HG02610 (cell line): Measurements from ENCODE around the gene ANXA6.

Source experiments
- ATAC-seq: cut with Tn5 transposase; IDR thresholded peaks from one replicate; pipeline ENCODE4 v1.9.1; 2021; ENCODE audit warnings: mild to moderate bottlenecking, moderate library complexity; ENCODE audit not compliant: unreplicated experiment

Gene ANXA6

DNA sequence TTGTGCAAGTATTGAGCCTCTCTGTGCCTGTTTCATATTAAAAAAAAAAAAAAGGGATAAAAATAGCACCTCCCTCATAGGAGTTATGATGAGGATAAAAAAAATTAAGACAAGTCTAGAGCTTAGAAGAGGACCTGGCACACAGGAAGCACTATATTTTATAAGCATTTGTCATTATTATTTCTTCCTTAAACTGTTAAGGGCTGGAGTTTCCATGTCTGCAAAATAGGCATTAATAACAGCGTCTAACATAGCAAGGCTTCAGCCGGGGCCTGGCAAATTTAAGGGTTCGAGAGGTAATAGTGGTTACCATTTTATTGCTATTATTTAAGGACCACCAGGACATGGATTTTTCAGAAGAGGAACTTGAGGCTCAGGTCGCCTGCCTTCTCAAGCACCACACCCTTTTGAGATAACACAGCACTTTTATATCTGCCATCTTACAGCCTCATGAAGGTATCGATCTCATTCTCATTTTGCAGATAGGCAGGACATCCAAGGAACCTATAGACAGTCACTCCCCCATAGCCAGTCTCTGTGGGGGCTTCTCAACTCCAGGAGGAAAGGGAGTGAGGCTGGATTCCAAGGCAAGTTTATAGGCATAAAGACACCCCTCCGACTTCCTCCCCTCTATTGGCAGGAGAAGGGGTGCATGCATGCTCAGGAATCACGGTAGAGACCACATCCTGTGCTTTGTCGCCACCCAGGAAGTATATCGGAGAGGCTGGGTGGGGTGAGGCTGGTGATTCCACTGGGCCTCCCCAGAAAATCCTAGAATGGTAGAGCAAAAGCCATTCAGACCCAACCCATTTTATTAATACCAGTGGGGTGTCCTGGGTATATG is 2.4 kb downstream of the ANXA6 start:
- no peak for ATAC-seq

DNA sequence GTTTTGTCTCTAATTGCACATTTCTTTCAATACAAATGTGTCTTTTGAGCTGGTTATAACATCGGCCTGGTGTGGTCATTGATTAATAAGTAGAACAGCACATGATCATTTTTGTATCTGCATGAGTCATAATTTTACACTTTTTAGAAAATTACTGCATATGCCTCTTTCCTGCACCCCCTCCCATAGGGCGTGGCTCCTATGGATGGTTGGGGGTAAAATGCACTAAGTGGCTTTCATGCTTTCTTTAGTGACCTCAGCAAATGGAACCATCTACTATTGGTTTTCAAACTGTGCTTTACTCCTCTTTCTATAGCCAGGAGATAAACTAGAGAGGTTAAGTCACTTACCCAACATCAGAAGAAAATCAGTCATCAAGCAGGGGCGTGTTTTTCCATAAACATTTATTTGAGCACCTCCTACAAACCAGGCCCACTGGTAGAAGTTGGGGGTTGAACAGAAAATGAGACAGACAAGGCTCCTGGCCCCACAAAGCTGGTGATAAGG is 3.8 kb downstream of the ANXA6 start:
- ATAC-seq = no peak

GRCh38 chr5:151153300-151153699 is 4.3 kb downstream of the ANXA6 start:
- peak; percentile 10 for ATAC-seq

DNA sequence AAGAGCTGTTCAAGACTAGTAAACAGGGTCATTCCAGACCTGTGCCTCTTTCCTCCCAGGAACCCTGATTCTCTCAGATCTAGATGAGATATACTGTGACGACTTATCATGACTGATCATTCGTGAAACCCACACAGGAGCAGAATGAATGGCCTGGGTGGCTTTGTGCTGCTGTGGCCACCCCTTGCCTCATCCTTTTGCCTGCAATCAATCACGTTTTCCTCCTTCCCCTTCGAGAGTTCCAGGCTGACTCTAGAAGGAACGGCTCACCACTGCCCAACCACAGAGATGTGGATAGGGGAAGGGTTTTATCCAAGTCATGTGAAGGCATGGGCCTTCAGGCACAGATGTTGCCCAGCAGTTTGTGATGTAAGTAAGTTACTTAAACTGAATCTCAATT is 5.8 kb downstream of the ANXA6 start:
- ATAC-seq = peak; percentile 61

- ATAC-seq = no peak
Observed at GRCh38 chr5:151151263-151151660, 6.3 kb downstream of the ANXA6 start.

DNA sequence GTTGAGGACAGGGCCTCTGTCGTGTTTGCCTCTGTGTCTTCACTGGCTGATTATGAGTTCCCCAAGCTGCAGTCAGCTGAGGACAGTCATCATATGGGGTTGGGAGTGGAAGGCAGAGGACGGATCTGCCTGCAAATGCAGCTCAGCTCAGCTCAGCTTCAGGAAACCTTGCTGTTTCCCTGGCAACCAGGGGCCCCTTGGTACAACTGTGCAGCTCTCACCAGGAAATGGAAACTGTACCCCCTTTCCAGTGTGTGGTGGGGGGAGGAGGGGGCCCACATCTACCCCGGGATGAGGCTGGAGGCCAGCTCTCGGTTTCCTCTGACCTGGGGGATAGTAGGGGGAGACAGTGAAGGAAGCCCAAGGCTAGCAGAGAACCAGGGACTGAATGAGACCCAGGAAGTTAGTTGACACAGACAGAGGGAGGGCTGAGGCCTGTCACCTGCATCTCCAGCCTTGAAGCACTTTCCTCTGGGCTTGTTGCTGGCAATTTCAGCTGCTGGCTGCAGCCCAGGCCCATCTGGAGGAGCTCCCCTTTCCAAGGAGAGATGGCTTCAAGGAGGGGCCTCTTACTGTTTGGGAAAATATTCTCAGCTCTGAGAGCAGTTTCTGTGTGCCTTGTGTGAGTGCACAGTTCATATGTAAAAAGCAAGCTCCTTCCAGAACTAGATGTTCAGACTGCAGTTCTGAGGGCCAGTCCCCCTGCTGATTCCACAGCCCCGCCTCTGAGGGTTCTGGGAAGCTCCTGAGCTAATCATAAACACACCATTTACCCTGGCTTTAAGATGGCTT is 6.9 kb downstream of the ANXA6 start:
- no peak for ATAC-seq

DNA sequence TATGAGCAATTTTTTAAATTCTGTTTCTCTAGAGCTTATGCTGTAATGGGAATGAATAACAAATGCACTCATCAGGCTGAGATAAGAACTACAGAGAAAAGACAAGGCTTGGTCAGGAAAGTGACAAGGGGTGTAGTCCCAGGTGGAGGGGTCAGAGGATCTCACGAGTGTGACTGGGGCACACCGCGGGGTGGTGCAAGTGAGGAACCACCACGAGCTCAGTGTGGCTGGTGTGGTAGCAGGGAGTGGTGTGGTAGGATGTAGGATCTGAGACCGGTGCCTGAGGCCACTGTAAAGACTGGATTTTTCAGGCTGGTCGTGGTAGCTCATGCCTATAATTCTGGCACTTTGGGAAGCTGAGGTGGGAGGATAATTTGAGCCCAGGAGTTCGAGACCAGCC is 9.0 kb downstream of the ANXA6 start:
- ATAC-seq = no peak

DNA sequence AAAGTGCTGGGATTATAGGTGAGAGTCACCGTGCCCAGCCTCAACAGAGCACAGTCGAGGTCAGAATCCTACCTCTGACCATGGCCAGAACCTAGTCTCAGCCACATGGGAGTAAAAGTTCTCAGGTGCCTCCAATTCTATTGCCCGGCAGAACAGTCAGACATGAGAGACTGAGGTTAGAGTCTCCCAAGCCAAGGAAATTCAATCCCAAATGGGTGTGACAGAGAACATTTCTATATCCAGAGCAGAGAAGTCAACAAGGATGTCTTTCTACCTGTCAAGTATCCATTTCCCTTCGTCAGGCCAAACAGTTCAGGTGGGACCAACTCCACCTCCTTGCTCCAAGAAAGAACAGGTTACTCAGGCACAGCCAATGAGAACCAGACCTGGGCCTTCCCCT is 10.5 kb downstream of the ANXA6 start:
- no peak for ATAC-seq

- ATAC-seq = no peak
Observed at GRCh38 chr5:151146061-151146460, 11.5 kb downstream of the ANXA6 start.

GRCh38 chr5:151144922-151145321 is 12.7 kb downstream of the ANXA6 start:
- peak; percentile 38 for ATAC-seq

- no peak for ATAC-seq
Observed at GRCh38 chr5:151144275-151144674, 13.3 kb downstream of the ANXA6 start.

- no peak for ATAC-seq
Observed at GRCh38 chr5:151143645-151144044, 13.9 kb downstream of the ANXA6 start.

GRCh38 chr5:151142933-151143332 is 14.6 kb downstream of the ANXA6 start:
- no peak for ATAC-seq

- peak; percentile 84 for ATAC-seq
Observed at GRCh38 chr5:151141535-151141934, 16.0 kb downstream of the ANXA6 start.

DNA sequence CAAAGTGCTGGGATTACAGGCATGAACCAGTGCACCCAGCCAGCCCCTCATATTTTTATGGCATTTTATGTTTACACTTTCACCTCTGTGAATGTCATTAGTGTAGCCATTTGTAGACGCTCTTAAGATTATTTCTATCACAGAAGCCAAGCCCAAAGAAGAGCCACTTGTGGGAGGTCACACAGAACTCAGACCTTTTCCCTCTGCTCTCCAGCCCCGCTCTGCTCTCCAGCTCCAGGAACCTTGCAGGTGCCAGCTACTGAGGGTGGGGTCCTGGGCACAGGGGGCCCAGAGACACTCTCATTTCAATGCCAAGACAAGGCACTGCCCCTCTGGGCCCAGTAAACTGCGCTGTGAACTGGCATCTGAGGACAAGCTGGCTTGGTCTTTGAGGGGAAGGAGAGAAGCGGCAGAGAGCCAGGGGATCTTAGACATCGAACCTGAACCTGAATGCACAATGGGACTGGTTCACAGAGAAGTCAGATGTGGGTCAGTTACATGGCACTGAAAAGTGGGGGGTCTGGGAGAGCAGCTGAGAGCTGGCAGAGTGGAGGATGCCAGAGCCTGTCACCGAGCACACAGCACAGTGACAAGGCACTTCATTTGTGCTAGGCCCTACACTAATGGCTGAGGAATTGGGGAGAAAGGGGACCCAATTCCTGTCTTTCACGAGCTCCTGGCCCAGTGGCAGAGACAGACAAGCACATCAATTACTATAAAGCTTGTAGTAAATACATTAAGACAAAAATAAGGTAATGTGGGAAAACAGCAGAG is 16.7 kb downstream of the ANXA6 start:
- ATAC-seq = no peak

GRCh38 chr5:151139646-151140045 is 17.9 kb downstream of the ANXA6 start:
- ATAC-seq = no peak

DNA sequence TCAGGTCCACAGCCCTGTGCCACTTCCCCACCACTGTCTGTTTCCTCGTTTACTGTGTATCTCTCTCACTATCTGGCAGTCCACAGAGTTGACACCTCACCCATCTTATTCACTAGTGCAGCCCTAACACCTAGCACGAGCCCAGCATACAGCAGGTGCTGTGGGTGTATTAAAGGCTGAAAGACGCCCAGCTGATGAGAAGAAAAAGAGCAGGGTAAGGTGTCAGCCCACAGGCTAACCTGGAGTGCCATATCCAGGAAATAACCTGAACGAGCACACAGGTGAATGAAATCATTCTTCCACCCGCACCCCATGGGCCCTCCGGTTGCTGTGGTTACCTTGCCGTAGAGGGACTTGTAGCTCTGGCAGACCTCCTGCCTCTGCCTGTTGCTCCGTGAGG is 18.6 kb downstream of the ANXA6 start:
- ATAC-seq = no peak

DNA sequence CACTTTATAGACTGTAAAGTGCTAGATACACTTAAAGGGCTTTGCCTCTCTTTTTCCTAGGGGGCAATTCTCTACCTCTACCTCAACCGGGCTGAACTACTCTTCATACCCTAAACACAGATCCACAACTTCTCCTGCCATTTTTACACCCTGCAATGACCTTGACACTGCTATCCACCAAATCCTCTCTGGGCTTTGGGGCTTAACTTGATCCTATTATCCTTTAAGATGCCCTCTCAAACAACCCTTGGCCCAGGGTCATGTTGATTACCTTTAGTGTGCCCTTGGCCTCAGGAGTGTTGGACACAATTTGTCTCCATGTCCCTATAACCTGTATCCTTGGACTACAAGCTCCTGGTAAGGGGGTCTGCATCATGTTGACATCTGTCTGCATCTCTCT is 19.5 kb downstream of the ANXA6 start:
- no peak for ATAC-seq

DNA sequence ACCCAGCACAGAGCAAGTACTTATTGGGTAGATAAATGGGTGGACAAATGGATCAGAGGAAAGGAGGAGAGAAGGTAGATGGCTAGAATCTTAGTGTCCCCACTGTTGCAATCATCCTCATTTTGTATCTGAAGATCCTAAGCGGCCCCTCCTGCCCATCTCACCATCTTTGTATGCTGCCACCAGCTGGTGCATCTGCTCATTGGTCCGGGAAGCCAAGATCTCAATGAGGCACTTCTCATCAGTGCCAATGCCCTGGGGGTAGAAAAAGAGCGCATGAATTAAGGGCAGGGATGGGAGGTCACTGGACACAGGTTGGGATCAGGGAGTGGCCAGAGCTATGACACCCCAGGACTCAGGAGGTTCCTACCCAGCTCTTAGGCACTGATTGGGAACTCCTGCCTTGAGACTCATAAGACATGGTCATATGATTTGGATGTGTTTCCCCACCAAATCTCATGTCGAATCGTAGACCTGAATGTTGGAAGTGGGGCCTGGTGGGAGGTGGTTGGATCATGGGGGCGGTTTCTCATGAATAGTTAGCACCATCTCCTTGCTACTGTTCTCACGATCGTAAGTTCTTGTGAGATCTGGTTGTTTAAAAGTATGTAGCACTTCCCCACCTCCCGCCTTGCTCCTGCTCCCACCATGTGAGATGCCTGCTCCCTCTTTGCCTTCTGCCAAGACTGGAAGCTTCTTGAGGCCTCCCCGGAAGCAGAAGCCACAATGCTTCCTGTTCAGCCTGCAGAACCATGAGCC is 20.3 kb downstream of the ANXA6 start:
- ATAC-seq = no peak

DNA sequence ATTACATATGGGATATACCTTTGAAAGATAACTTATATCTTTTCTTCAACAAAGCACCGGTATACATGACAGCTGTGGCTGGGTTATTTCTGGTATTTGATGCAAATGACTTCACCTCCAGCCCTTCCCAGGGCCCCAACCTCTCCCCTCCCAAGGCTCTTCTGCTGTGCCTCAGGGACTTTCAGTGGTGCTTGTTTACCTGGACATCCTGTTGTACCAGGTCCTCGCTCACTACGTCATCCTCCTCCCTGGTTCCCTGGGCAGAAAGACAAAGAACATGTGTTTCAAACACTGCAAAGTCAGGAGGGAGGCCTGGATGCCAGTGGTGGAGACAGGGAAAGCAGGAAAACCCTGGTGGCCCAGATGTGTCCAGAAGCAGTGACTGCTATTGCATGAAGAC is 23.4 kb downstream of the ANXA6 start:
- ATAC-seq = peak; percentile 73

DNA sequence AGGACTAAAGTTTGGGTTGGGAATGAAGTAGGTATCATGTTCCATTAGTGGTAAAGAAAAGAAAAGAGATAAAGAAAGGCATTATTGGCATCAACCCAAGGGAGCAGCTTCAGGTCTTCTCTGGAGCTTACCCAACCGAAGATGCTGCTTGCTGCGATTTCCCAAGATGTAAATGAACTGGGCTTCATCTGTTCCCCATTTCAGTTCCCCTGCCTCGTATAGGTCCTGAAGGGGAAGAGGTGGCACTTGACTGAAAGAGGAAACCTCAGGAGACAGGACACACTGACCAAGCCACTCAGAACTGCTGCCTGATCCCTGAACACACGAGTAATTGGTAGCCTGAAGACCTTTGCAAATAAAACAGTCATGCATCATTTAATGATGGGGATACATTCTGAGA is 24.6 kb downstream of the ANXA6 start:
- ATAC-seq = no peak
